Left renal cortex interstitium (tissue), 4 donors: Measurements from ENCODE around the gene NCOA5. TPM values are rescaled to one million over a fixed set of nuclear protein-coding genes. Genes with fewer than 3 reads are reported as not detected.

Source experiments
- DNase-seq, 4 donors: peaks; one replicate each; pipeline ENCODE4 v3.0.0-alpha.2; 2013; ENCODE audit warnings: low read depth in 4 of 4, low spot score in 2 of 4, missing footprints in 1 of 4
- polyA plus RNA-seq, 4 donors: library from polyadenylated mRNA; unstranded; fragments of 120-200 nt; gene quantifications; one replicate each; pipeline ENCODE4 v1.2.1, GENCODE V29; 2013; ENCODE audit not compliant: insufficient read length in 4 of 4

Gene NCOA5
- polyA plus RNA-seq, 4 donors = 53.7 to 62.9 (median 57.5) TPM

GRCh38 chr20:46047821-46048220, 41.9 kb downstream of the NCOA5 start:
- DNase-seq = no peak

GRCh38 chr20:46046588-46047310, 43.0 kb downstream of the NCOA5 start:
- DNase-seq = no peak

- no peak for DNase-seq
These were observed 44.9 kb downstream of the NCOA5 start for GRCh38 chr20:46044896-46045295.

- no peak for DNase-seq
These were observed 46.2 kb downstream of the NCOA5 start for GRCh38 chr20:46043556-46043955.

GRCh38 chr20:46040902-46041535, 48.7 kb downstream of the NCOA5 start:
- peak in 1 of 4 donors; percentile 61 for DNase-seq

GRCh38 chr20:46037036-46037435, 52.7 kb downstream of the NCOA5 start:
- DNase-seq = no peak

GRCh38 chr20:46036370-46036769, 53.4 kb downstream of the NCOA5 start:
- no peak for DNase-seq

GRCh38 chr20:46035713-46036112, 54.0 kb downstream of the NCOA5 start:
- no peak for DNase-seq

GRCh38 chr20:46035253-46035652, 54.5 kb downstream of the NCOA5 start:
- no peak for DNase-seq

- no peak for DNase-seq
These were observed 55.7 kb downstream of the NCOA5 start for GRCh38 chr20:46034039-46034438.

- no peak for DNase-seq
These were observed 58.0 kb downstream of the NCOA5 start for GRCh38 chr20:46031701-46032254.

- DNase-seq = no peak
These were observed 58.7 kb downstream of the NCOA5 start for GRCh38 chr20:46031014-46031569.

GRCh38 chr20:46030284-46031013, 59.3 kb downstream of the NCOA5 start:
- DNase-seq = no peak

- DNase-seq = no peak
These were observed 60.9 kb downstream of the NCOA5 start, which contains the start of gene SLC12A5 for GRCh38 chr20:46028772-46029371. Gene SLC12A5, plus strand, starts transcription at chr20:46029215. Its CDS starts 130 bp downstream, at chr20:46029345.

GRCh38 chr20:46028110-46028509, 61.7 kb downstream of the NCOA5 start:
- DNase-seq = no peak

- peak in 1 of 4 donors; percentile 59 for DNase-seq
These were observed 62.4 kb downstream of the NCOA5 start for GRCh38 chr20:46027245-46027853.

GRCh38 chr20:46025376-46025783, 64.4 kb downstream of the NCOA5 start:
- DNase-seq = no peak

GRCh38 chr20:46023999-46024398, 65.8 kb downstream of the NCOA5 start:
- no peak for DNase-seq

- no peak for DNase-seq
These were observed 66.6 kb downstream of the NCOA5 start for GRCh38 chr20:46023148-46023484.
